ENCODE results near the gene IFNAR1.

The IFNAR1 gene

DNA sequence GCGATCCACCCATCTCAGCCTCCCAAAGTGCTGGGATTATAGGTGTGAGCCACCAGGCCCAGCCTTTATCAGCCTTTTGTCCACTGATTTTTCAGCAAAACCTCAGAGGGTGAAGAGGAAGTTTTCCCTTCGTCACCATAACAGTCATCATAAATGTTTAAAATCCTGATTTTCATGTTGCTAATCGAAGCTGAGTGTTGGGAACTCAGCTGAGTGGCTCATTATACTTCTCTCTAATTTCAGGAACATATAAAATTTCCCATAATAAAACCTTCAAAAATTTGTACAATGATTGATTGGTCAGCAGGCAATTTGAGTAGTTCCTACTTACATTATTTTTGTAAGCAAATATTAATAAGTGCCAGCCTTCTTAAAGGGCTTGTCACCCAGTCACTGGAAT lies 46.6 kb downstream of the IFNAR1 start:
- no peak for TF ChIP-seq POLR2AphosphoS5 (IDR thresholded peaks at IDR 0.05; ENCODE audit: low read depth)
- TF ChIP-seq GABPA (IDR thresholded peaks at IDR 0.05; ENCODE audit: low read depth), result no peak
- TF ChIP-seq, protein P1, sequence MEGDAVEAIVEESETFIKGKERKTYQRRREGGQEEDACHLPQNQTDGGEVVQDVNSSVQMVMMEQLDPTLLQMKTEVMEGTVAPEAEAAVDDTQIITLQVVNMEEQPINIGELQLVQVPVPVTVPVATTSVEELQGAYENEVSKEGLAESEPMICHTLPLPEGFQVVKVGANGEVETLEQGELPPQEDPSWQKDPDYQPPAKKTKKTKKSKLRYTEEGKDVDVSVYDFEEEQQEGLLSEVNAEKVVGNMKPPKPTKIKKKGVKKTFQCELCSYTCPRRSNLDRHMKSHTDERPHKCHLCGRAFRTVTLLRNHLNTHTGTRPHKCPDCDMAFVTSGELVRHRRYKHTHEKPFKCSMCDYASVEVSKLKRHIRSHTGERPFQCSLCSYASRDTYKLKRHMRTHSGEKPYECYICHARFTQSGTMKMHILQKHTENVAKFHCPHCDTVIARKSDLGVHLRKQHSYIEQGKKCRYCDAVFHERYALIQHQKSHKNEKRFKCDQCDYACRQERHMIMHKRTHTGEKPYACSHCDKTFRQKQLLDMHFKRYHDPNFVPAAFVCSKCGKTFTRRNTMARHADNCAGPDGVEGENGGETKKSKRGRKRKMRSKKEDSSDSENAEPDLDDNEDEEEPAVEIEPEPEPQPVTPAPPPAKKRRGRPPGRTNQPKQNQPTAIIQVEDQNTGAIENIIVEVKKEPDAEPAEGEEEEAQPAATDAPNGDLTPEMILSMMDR (IDR thresholded peaks at IDR 0.05; ENCODE audit: insufficient read depth, low read length), result no peak
- TF ChIP-seq SPI1 (IDR thresholded peaks at IDR 0.05; ENCODE audit: borderline replicate concordance, low read depth), result no peak
- TF ChIP-seq, protein P2, sequence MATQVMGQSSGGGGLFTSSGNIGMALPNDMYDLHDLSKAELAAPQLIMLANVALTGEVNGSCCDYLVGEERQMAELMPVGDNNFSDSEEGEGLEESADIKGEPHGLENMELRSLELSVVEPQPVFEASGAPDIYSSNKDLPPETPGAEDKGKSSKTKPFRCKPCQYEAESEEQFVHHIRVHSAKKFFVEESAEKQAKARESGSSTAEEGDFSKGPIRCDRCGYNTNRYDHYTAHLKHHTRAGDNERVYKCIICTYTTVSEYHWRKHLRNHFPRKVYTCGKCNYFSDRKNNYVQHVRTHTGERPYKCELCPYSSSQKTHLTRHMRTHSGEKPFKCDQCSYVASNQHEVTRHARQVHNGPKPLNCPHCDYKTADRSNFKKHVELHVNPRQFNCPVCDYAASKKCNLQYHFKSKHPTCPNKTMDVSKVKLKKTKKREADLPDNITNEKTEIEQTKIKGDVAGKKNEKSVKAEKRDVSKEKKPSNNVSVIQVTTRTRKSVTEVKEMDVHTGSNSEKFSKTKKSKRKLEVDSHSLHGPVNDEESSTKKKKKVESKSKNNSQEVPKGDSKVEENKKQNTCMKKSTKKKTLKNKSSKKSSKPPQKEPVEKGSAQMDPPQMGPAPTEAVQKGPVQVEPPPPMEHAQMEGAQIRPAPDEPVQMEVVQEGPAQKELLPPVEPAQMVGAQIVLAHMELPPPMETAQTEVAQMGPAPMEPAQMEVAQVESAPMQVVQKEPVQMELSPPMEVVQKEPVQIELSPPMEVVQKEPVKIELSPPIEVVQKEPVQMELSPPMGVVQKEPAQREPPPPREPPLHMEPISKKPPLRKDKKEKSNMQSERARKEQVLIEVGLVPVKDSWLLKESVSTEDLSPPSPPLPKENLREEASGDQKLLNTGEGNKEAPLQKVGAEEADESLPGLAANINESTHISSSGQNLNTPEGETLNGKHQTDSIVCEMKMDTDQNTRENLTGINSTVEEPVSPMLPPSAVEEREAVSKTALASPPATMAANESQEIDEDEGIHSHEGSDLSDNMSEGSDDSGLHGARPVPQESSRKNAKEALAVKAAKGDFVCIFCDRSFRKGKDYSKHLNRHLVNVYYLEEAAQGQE (IDR thresholded peaks at IDR 0.05; ENCODE audit: insufficient replicate concordance, low read depth), result no peak
- Histone ChIP-seq H3K27ac (replicated peaks) (no peak overlapping the region), H3K27me3 (ENCODE audit: insufficient read depth, poor library complexity, severe bottlenecking) (no peaks in the 10 kb centered on the region), H3K4me3 (replicated peaks; ENCODE audit: insufficient read depth, low read length) (no peak overlapping the region)
- no peak for DNase-seq (ENCODE audit: low read depth in 1 of 2, low spot score in 1 of 2)

DNA sequence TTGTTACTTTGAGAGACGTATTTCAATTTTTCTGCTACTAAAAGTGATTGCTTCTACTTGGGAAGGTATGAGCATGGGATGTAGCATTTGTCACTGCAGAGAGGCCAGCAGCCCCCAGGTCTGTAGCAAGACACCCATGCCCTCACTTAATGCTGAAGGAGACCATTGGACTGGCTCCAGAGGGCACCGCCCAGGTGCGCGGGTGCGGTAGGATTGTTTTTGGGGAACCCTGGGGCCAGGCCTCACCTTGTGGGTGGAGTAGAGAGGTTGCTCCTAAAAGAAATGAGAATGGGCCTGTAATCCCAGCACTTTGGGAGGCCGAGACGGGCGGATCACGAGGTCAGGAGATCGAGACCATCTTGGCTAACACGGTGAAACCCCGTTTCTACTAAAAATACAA lies 47.8 kb downstream of the IFNAR1 start:
- TF ChIP-seq POLR2AphosphoS5 (IDR thresholded peaks at IDR 0.05; ENCODE audit: low read depth) (no peak), SPI1 (IDR thresholded peaks at IDR 0.05; ENCODE audit: borderline replicate concordance, low read depth) (no peak), GABPA (IDR thresholded peaks at IDR 0.05; ENCODE audit: low read depth) (no peak)
- TF ChIP-seq, protein P1 (IDR thresholded peaks at IDR 0.05; ENCODE audit: insufficient read depth, low read length), result no peak
- TF ChIP-seq, protein P2 (IDR thresholded peaks at IDR 0.05; ENCODE audit: insufficient replicate concordance, low read depth), result no peak
- Histone ChIP-seq H3K4me3 (replicated peaks; ENCODE audit: insufficient read depth, low read length) (no peak overlapping the region), H3K27me3 (ENCODE audit: insufficient read depth, poor library complexity, severe bottlenecking) (no peaks in the 10 kb centered on the region), H3K27ac (replicated peaks) (no peak overlapping the region)
- no peak for DNase-seq (ENCODE audit: low read depth in 1 of 2, low spot score in 1 of 2)

DNA sequence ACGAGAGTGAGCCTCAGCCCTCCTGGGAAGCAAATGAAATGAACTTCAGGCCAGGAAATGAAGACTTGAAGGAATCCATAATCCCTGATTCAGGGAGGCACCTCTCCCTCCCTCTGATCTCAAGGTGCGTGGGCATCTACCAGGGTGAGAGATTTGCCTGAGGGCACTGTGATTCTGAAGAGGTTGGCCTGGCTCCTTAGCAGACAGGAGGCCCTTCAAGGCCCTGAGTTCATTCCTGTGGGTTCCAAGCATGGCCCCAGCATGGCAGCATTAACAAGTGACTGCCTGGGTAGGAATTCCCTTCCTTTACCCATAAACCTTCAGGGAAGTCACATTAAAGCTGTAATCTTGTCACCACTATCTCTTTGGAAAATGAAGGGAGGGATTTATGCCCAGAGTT lies 48.7 kb downstream of the IFNAR1 start:
- H3K27me3 ChIP-seq (ENCODE audit: insufficient read depth, poor library complexity, severe bottlenecking), result no peaks in the 10 kb centered on the region
- no peak overlapping the region for H3K4me3 ChIP-seq (replicated peaks; ENCODE audit: insufficient read depth, low read length)
- peak overlapping the region; percentile 50 for H3K27ac ChIP-seq (replicated peaks)

More for the DNA sequence above, 48.7 kb downstream of the IFNAR1 start:
- no peak for DNase-seq (ENCODE audit: low read depth in 1 of 2, low spot score in 1 of 2)
- TF ChIP-seq, protein P2 (IDR thresholded peaks at IDR 0.05; ENCODE audit: insufficient replicate concordance, low read depth), result no peak
- TF ChIP-seq, protein P1 (IDR thresholded peaks at IDR 0.05; ENCODE audit: insufficient read depth, low read length), result no peak
- no peak for TF ChIP-seq SPI1 (IDR thresholded peaks at IDR 0.05; ENCODE audit: borderline replicate concordance, low read depth)
- no peak for TF ChIP-seq GABPA (IDR thresholded peaks at IDR 0.05; ENCODE audit: low read depth)
- TF ChIP-seq POLR2AphosphoS5 (IDR thresholded peaks at IDR 0.05; ENCODE audit: low read depth), result no peak

Data from HL-60 (cell line).